ENCODE results near the gene URB1. TPM values are rescaled to one million over a fixed set of nuclear protein-coding genes. Genes with fewer than 3 reads are reported as not detected.
"Not testable (repeated sequence)": the region's sequence is repeated elsewhere in the genome, so short reads cannot be mapped to it uniquely, and the experiment has no call there.

The URB1 gene
- total RNA-seq, 4 donors from 2014 or later, result 13.7 to 17.7 (median 15.2) TPM

- no peak overlapping the region for H3K4me3 ChIP-seq
- H3K27ac ChIP-seq, result peak overlapping the region; percentile 29 to 53 (median 47)
- no peak for DNase-seq
- in situ Hi-C loops (cut with MboI; ENCODE audit: low sequenced_read_pairs in 4 of 4), result no loop called here
- peaks cover 0 to 68% of the 10 kb centered on the region in 2 donors for H3K36me3 ChIP-seq
- no peaks in the 10 kb centered on the region for H3K9me3 ChIP-seq
- H3K4me1 ChIP-seq, result peaks cover 0 to 2% of the 10 kb centered on the region in 2 donors
- TF ChIP-seq CTCF (IDR thresholded peaks at IDR 0.05 in 4 of 5, conservative IDR thresholded peaks at IDR 0.05 in 1 of 5) (no peak), POLR2A (IDR thresholded peaks at IDR 0.05) (no peak)
- intact Hi-C loops (cut with DNase I; ENCODE audit: low total_unique reads), result no loop called here
- ATAC-seq, result no peak
- H3K27me3 ChIP-seq, result no peaks in the 10 kb centered on the region
These were observed 21.6 kb downstream of the URB1 start for GRCh38 chr21:32370998-32371766.

DNA sequence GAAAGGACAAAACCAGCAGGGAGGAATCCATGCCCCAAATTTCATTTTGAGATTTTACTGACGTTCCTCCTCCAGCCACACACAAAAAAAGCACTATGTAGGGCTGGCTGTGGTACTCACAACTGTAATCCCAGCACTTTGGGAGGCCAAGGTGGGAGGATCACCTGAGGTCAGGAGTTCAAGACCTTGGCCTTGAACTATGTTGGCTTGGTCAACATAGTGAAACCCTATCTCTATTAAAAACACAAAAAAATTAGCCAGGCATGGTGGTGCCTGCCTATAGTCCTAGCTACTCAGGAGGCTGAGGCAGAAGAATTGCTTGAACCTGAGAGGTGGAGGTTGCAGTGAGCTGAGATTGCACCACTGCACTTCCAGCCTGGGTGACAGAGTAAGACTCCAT, 23.9 kb downstream of the URB1 start:
- ATAC-seq; intact Hi-C loops (cut with DNase I; ENCODE audit: low total_unique reads); H3K9me3 ChIP-seq; DNase-seq; in situ Hi-C loops (cut with MboI; ENCODE audit: low sequenced_read_pairs in 4 of 4); H3K4me3 ChIP-seq; H3K27me3 ChIP-seq; H3K4me1 ChIP-seq: not testable (repeated sequence)
- Histone ChIP-seq H3K36me3 (peaks cover 0 to 86% of the 10 kb centered on the region in 2 donors), H3K27ac (peak overlapping the region in 3 of 4 donors; percentile 47 to 65 (median 48))

GRCh38 chr21:32368386-32368785, 24.4 kb downstream of the URB1 start:
- Histone ChIP-seq H3K4me3 (no peak overlapping the region), H3K27me3 (no peaks in the 10 kb centered on the region), H3K36me3 (peaks cover 0 to 83% of the 10 kb centered on the region in 2 donors), H3K27ac (peak overlapping the region in 3 of 4 donors; percentile 48 to 65 (median 56)), H3K9me3 (no peaks in the 10 kb centered on the region), H3K4me1 (peaks cover 0 to 2% of the 10 kb centered on the region in 2 donors)
- intact Hi-C loops (cut with DNase I; ENCODE audit: low total_unique reads) (no loop called here), in situ Hi-C loops (cut with MboI; ENCODE audit: low sequenced_read_pairs in 4 of 4) (no loop called here)
- no peak for DNase-seq
- no peak for TF ChIP-seq CTCF (IDR thresholded peaks at IDR 0.05 in 4 of 5, conservative IDR thresholded peaks at IDR 0.05 in 1 of 5)
- no peak for TF ChIP-seq POLR2A (IDR thresholded peaks at IDR 0.05)
- no peak for ATAC-seq

DNA sequence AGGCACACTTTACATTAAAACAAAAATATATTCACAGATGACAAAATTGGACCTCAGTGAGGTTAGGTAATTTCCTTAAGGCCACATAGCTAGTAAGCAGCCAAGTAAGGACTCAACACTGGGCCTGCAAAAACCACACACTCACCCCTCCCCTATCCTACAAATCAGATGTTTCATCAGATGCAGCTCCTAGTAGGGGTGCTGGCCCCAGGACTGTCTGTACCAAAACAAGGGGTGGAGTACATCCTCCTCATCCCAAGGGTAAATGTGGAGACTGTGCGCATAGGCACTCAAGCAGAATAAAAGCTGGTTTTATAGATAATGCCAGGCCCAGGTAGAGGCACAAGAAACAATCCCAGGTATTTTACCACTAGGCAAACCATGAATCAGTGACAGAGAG, 25.7 kb downstream of the URB1 start:
- ATAC-seq, result peak in 1 of 2 donors; percentile 53
- peaks cover 0 to 2% of the 10 kb centered on the region in 2 donors for H3K4me1 ChIP-seq
- no peak for TF ChIP-seq CTCF (IDR thresholded peaks at IDR 0.05 in 4 of 5, conservative IDR thresholded peaks at IDR 0.05 in 1 of 5)
- no peak for TF ChIP-seq POLR2A (IDR thresholded peaks at IDR 0.05)
- no peak for DNase-seq
- intact Hi-C loops (cut with DNase I; ENCODE audit: low total_unique reads), result no loop called here
- peaks cover 0 to 84% of the 10 kb centered on the region in 2 donors for H3K36me3 ChIP-seq
- no peaks in the 10 kb centered on the region for H3K27me3 ChIP-seq
- H3K27ac ChIP-seq, result peak overlapping the region; percentile 23 to 65 (median 52)
- no peaks in the 10 kb centered on the region for H3K9me3 ChIP-seq
- in situ Hi-C loops (cut with MboI; ENCODE audit: low sequenced_read_pairs in 4 of 4), result no loop called here
- no peak overlapping the region for H3K4me3 ChIP-seq

GRCh38 chr21:32366191-32366590, 26.6 kb downstream of the URB1 start:
- Histone ChIP-seq H3K4me1 (peaks cover 0 to 2% of the 10 kb centered on the region in 2 donors), H3K27me3 (no peaks in the 10 kb centered on the region), H3K9me3 (no peaks in the 10 kb centered on the region), H3K36me3 (peaks cover 0 to 86% of the 10 kb centered on the region in 2 donors), H3K4me3 (no peak overlapping the region), H3K27ac (peak overlapping the region; percentile 23 to 65 (median 52))
- in situ Hi-C loops (cut with MboI; ENCODE audit: low sequenced_read_pairs in 4 of 4), result no loop called here
- TF ChIP-seq POLR2A (IDR thresholded peaks at IDR 0.05), result no peak
- TF ChIP-seq CTCF (IDR thresholded peaks at IDR 0.05 in 4 of 5, conservative IDR thresholded peaks at IDR 0.05 in 1 of 5), result no peak
- intact Hi-C loops (cut with DNase I; ENCODE audit: low total_unique reads), result no loop called here
- ATAC-seq, result no peak
- DNase-seq, result no peak

All from gastrocnemius medialis (tissue), 4 donors.